C4-2B (cell line): ENCODE data around the gene GGCX.

ENCODE experiments used
- CTCF ChIP-seq: fragments of 450-650 bp; conservative IDR thresholded peaks from 2 replicates; pipeline ENCODE4 v1.5.1; 2017; ENCODE audit warnings: mild to moderate bottlenecking
- ZFX ChIP-seq: fragments of 450-650 bp; IDR thresholded peaks from 2 replicates; pipeline ENCODE4 v1.6.1; 2017

GRCh38 chr2:85548608-85548900 lies 12.7 kb downstream of the GGCX start:
- TF ChIP-seq CTCF (no peak), ZFX (no peak)
